MM.1S (cell line): ENCODE results near the gene ARMH2.

ENCODE experiments used
- DNase-seq: peaks from one replicate; pipeline ENCODE4 v3.0.0-alpha.2; 2015
- H2AFZ ChIP-seq: fragments of 300-600 bp; sonication (generic); 2 replicates; pipeline ENCODE4 v1.6.0; 2016; ENCODE audit warnings: antibody characterized with exemption, low read length
- H3F3A ChIP-seq: fragments of 300-600 bp; sonication (generic); 2 replicates; pipeline ENCODE4 v1.6.1; 2016; ENCODE audit warnings: mild to moderate bottlenecking, antibody characterized with exemption, low read length, moderate library complexity, mixed read lengths; ENCODE audit not compliant: insufficient read depth
- H3K27ac ChIP-seq: fragments of 300-600 bp; sonication (generic); 2 replicates; pipeline ENCODE4 v1.5.1; 2016; ENCODE audit warnings: mild to moderate bottlenecking, low read length
- H3K27me3 ChIP-seq: fragments of 300-600 bp; sonication (generic); replicated peaks from 2 replicates; pipeline ENCODE4 v1.6.0; 2016; ENCODE audit warnings: low read length; ENCODE audit not compliant: insufficient read depth
- H3K36me3 ChIP-seq: fragments of 300-600 bp; sonication (generic); replicated peaks from 2 replicates; pipeline ENCODE4 v1.6.1; 2016; ENCODE audit warnings: mild to moderate bottlenecking, low read length, mixed read lengths; ENCODE audit not compliant: insufficient read depth
- H3K4me1 ChIP-seq: fragments of 300-600 bp; sonication (generic); 2 replicates; pipeline ENCODE4 v1.6.1; 2016; ENCODE audit warnings: low read length, mixed read lengths
- H3K4me2 ChIP-seq: fragments of 300-600 bp; sonication (generic); 2 replicates; pipeline ENCODE4 v1.6.0; 2016; ENCODE audit warnings: low read depth, low read length
- H3K4me3 ChIP-seq: fragments of 300-600 bp; sonication (generic); 2 replicates; pipeline ENCODE4 v1.5.1; 2016; ENCODE audit warnings: low read length, mixed read lengths
- H3K79me2 ChIP-seq: fragments of 300-600 bp; sonication (generic); 2 replicates; pipeline ENCODE4 v1.6.1; 2016; ENCODE audit warnings: mixed run types, low read length, mixed read lengths
- H3K9ac ChIP-seq: fragments of 300-600 bp; sonication (generic); 2 replicates; pipeline ENCODE4 v1.6.1; 2016; ENCODE audit warnings: low read length, mixed read lengths
- H3K9me2 ChIP-seq: fragments of 300-600 bp; sonication (generic); replicated peaks from 2 replicates; pipeline ENCODE4 v1.6.1; 2016; ENCODE audit warnings: mild to moderate bottlenecking, low read length, mixed read lengths; ENCODE audit not compliant: insufficient read depth
- H3K9me3 ChIP-seq: fragments of 300-600 bp; sonication (generic); replicated peaks from 2 replicates; pipeline ENCODE4 v1.6.1; 2016; ENCODE audit warnings: mild to moderate bottlenecking, low read length, mixed read lengths; ENCODE audit not compliant: insufficient read depth
- H4K20me1 ChIP-seq: fragments of 300-600 bp; sonication (generic); 2 replicates; pipeline ENCODE4 v1.6.1; 2016; ENCODE audit warnings: mild to moderate bottlenecking, low read length, moderate library complexity, mixed read lengths; ENCODE audit not compliant: insufficient read depth
- EZH2 ChIP-seq: fragments of 300-600 bp; sonication (generic); optimal IDR thresholded peaks from 2 replicates; pipeline ENCODE3; 2017; ENCODE audit warnings: low read depth, mild to moderate bottlenecking, antibody characterized with exemption, low read length, mixed read lengths
- EZH2phosphoT487 ChIP-seq: fragments of 300-600 bp; sonication (generic); IDR thresholded peaks from 2 replicates; pipeline ENCODE4 v1.6.1; 2018; ENCODE audit warnings: antibody characterized with exemption, low read length
- TF ChIP-seq, protein P1 (sequence below): fragments of 300-600 bp; sonication (generic); IDR thresholded peaks from 2 replicates; pipeline ENCODE4 v1.5.1; 2016; ENCODE audit warnings: antibody characterized with exemption, low read length, mixed read lengths

The ARMH2 gene

DNA sequence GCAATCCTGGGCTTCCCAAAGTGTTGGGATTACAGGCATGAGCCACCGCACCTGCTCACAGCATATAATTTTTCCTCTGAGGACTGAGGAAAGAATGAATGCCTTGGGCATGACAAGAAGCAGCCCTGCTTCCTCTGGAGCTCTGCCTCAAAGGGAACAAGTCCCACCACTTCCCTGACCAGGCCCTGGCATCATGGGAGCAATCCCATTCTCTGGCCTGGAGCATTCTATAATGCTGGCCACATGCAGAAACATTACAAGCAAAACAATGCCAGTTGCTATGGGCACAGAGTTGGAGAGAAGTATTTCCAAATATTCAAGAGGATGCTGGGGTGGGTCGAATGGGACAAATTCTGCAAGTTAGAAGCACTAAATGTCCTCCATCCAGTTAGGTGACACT, 41.5 kb upstream of the ARMH2 start:
- Histone ChIP-seq H3F3A (peaks cover 11% of the 10 kb centered on the region), H3K4me3 (no peak overlapping the region), H2AFZ (no peak overlapping the region), H4K20me1 (no peaks in the 10 kb centered on the region), H3K4me1 (peaks cover 8% of the 10 kb centered on the region), H3K9me3 (no peaks in the 10 kb centered on the region), H3K4me2 (no peak overlapping the region), H3K9me2 (no peaks in the 10 kb centered on the region), H3K27ac (no peak overlapping the region), H3K79me2 (no peaks in the 10 kb centered on the region), H3K27me3 (no peaks in the 10 kb centered on the region), H3K36me3 (no peaks in the 10 kb centered on the region), H3K9ac (no peak overlapping the region)
- TF ChIP-seq EZH2 (no peak), EZH2phosphoT487 (no peak)
- TF ChIP-seq, protein P1, sequence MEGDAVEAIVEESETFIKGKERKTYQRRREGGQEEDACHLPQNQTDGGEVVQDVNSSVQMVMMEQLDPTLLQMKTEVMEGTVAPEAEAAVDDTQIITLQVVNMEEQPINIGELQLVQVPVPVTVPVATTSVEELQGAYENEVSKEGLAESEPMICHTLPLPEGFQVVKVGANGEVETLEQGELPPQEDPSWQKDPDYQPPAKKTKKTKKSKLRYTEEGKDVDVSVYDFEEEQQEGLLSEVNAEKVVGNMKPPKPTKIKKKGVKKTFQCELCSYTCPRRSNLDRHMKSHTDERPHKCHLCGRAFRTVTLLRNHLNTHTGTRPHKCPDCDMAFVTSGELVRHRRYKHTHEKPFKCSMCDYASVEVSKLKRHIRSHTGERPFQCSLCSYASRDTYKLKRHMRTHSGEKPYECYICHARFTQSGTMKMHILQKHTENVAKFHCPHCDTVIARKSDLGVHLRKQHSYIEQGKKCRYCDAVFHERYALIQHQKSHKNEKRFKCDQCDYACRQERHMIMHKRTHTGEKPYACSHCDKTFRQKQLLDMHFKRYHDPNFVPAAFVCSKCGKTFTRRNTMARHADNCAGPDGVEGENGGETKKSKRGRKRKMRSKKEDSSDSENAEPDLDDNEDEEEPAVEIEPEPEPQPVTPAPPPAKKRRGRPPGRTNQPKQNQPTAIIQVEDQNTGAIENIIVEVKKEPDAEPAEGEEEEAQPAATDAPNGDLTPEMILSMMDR, result no peak
- no peak for DNase-seq

DNA sequence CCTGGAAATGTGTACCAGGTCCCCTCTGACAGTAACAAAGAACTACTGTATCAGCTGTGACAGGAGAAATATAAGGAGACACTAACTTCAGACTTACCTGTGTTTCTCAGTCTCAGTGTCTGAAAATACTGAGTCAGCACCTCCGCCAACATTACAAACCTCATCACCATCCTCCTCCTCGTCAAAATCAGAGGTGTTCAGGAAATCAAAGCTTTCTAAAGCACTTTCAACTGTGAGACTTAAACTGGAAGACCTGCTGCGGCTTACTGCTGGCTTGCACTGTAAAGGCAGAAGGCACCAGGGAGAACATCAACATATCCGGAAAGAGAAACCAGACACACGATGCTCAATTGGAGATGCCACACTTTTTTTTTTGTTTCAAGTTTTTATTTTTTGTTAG, 40.3 kb upstream of the ARMH2 start:
- peak; percentile 86 for DNase-seq
- peak overlapping the region; percentile 2 for H3K4me3 ChIP-seq

DNA sequence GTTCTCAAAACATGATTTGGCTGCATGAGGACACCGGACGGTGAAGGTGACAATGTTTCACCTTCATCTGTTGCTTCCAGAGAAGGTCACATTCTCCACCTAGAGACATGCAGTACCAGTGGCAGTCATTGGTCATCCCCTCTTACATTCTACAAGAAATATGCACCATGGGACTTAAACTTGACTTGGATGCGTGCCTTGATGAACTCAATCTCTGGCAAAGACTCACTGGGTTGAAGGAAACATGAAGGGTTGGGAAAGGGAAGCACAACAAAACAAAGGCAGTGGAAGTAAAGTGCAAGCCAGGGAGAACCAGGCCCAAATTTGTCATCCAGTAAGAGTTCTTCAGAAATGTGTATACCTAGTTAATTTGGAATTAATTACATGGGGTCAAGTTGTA, 39.4 kb upstream of the ARMH2 start:
- no peaks in the 10 kb centered on the region for H4K20me1 ChIP-seq
- no peaks in the 10 kb centered on the region for H3K9me3 ChIP-seq
- H2AFZ ChIP-seq, result no peak overlapping the region
- no peak overlapping the region for H3K27ac ChIP-seq
- H3K4me3 ChIP-seq, result no peak overlapping the region
- no peaks in the 10 kb centered on the region for H3K79me2 ChIP-seq
- no peaks in the 10 kb centered on the region for H3K9me2 ChIP-seq
- no peak overlapping the region for H3K9ac ChIP-seq
- H3K4me2 ChIP-seq, result no peak overlapping the region
- DNase-seq, result no peak
- no peak for TF ChIP-seq EZH2phosphoT487
- TF ChIP-seq EZH2, result no peak
- TF ChIP-seq, protein P1, result no peak
- no peaks in the 10 kb centered on the region for H3K27me3 ChIP-seq
- H3K36me3 ChIP-seq, result no peaks in the 10 kb centered on the region
- peaks cover 8% of the 10 kb centered on the region for H3K4me1 ChIP-seq
- H3F3A ChIP-seq, result peaks cover 11% of the 10 kb centered on the region

More for the DNA sequence above, 40.3 kb upstream of the ARMH2 start:
- Histone ChIP-seq H3K27ac (peak overlapping the region; percentile 48; the same call in 1 of the 2 replicates), H3K36me3 (no peaks in the 10 kb centered on the region), H3K4me2 (peak overlapping the region; percentile 61), H3K27me3 (no peaks in the 10 kb centered on the region), H3K9me3 (no peaks in the 10 kb centered on the region), H3F3A (peaks cover 11% of the 10 kb centered on the region), H3K79me2 (no peaks in the 10 kb centered on the region), H3K4me1 (peaks cover 8% of the 10 kb centered on the region), H2AFZ (peak overlapping the region; percentile 53; the same call in 1 of the 2 replicates), H3K9me2 (no peaks in the 10 kb centered on the region), H3K9ac (no peak overlapping the region), H4K20me1 (no peaks in the 10 kb centered on the region)
- TF ChIP-seq EZH2 (no peak), EZH2phosphoT487 (no peak)
- TF ChIP-seq, protein P1, result no peak
